LHCN-M2 (cell line): ENCODE data around the gene EPM2A. TPM values are rescaled to one million over a fixed set of nuclear protein-coding genes. Genes with fewer than 3 reads are reported as not detected.
A peak's percentile ranks its signal among the peaks of the same experiment; 100 is the strongest.

Experiments used
- DNase-seq: peaks from one replicate; pipeline ENCODE4 v3.0.0-alpha.2; 2012; ENCODE audit warnings: low read depth
- total RNA-seq: library from RNA; depleted of rRNA; stranded (reverse); fragments of >200 nt; gene quantifications from 2 replicates; pipeline ENCODE4 v1.2.3, GENCODE V29; 2014

The EPM2A gene
- total RNA-seq, 1 experiment from 2014 or later: 7.0 TPM

GRCh38 chr6:145681965-145682364, 53.4 kb downstream of the EPM2A start:
- DNase-seq: no peak

- DNase-seq: no peak
Observed at GRCh38 chr6:145673504-145673903, 61.8 kb downstream of the EPM2A start.

GRCh38 chr6:145670311-145670710, 65.0 kb downstream of the EPM2A start:
- peak; percentile 48 for DNase-seq

GRCh38 chr6:145669627-145670034, 65.7 kb downstream of the EPM2A start:
- DNase-seq: peak; percentile 85

- no peak for DNase-seq
Observed at GRCh38 chr6:145668844-145669243, 66.5 kb downstream of the EPM2A start.

GRCh38 chr6:145660676-145661075, 74.6 kb downstream of the EPM2A start:
- no peak for DNase-seq

GRCh38 chr6:145656128-145656527, 79.2 kb downstream of the EPM2A start:
- peak; percentile 5 for DNase-seq

GRCh38 chr6:145652572-145652971, 82.7 kb downstream of the EPM2A start:
- DNase-seq: no peak

GRCh38 chr6:145651988-145652387, 83.3 kb downstream of the EPM2A start:
- no peak for DNase-seq

- DNase-seq: peak; percentile 63
Observed at GRCh38 chr6:145648149-145648548, 87.2 kb downstream of the EPM2A start.

GRCh38 chr6:145647602-145648001, 87.7 kb downstream of the EPM2A start:
- no peak for DNase-seq

- DNase-seq: peak; percentile 9
Observed at GRCh38 chr6:145643760-145644159, 91.6 kb downstream of the EPM2A start.

- DNase-seq: peak; percentile 76
Observed at GRCh38 chr6:145633981-145634627, 101.2 kb downstream of the EPM2A start.

- no peak for DNase-seq
Observed at GRCh38 chr6:145632971-145633370, 102.3 kb downstream of the EPM2A start.

GRCh38 chr6:145631374-145631773, 103.9 kb downstream of the EPM2A start:
- DNase-seq: no peak

- no peak for DNase-seq
Observed at GRCh38 chr6:145630598-145630997, 104.7 kb downstream of the EPM2A start.

- no peak for DNase-seq
Observed at GRCh38 chr6:145629478-145629877, 105.8 kb downstream of the EPM2A start.

- no peak for DNase-seq
Observed at GRCh38 chr6:145627451-145627850, 107.9 kb downstream of the EPM2A start.

GRCh38 chr6:145626857-145627256, 108.5 kb downstream of the EPM2A start:
- DNase-seq: no peak

GRCh38 chr6:145623231-145623630, 112.1 kb downstream of the EPM2A start:
- no peak for DNase-seq

- DNase-seq: no peak
Observed at GRCh38 chr6:145621776-145622175, 113.5 kb downstream of the EPM2A start.

- DNase-seq: no peak
Observed at GRCh38 chr6:145620088-145620487, 115.2 kb downstream of the EPM2A start.

- no peak for DNase-seq
Observed at GRCh38 chr6:145609521-145609920, 125.8 kb downstream of the EPM2A start.

GRCh38 chr6:145608850-145609249, 126.5 kb downstream of the EPM2A start:
- peak; percentile 31 for DNase-seq
